ENCODE results near the gene TAS2R13.

Gene TAS2R13

GRCh38 chr12:10910380-10910779 is 1.0 kb upstream of the TAS2R13 start:
- ATAC-seq (replicated peaks; ENCODE audit: extremely low read depth, poor library complexity, severe bottlenecking) = no peak
- DNase-seq (ENCODE audit: low spot score in 2 of 2) = no peak
- Mint-ChIP-seq H3K36me3 (ENCODE audit: insufficient read depth) (no peaks in the 10 kb centered on the region), H3K4me3 (no peak overlapping the region), H3K27ac (ENCODE audit: low read depth) (no peak overlapping the region), H3K27me3 (no peaks in the 10 kb centered on the region), H3K9me3 (no peaks in the 10 kb centered on the region), H3K4me1 (no peaks in the 10 kb centered on the region)

GRCh38 chr12:10904686-10905085 is 4.7 kb downstream of the TAS2R13 start:
- Mint-ChIP-seq H3K9me3 (peaks cover 18% of the 10 kb centered on the region), H3K4me3 (no peak overlapping the region), H3K4me1 (no peaks in the 10 kb centered on the region), H3K36me3 (ENCODE audit: insufficient read depth) (no peaks in the 10 kb centered on the region), H3K27me3 (no peaks in the 10 kb centered on the region), H3K27ac (ENCODE audit: low read depth) (no peak overlapping the region)
- ATAC-seq (replicated peaks; ENCODE audit: extremely low read depth, poor library complexity, severe bottlenecking) = no peak
- DNase-seq (ENCODE audit: low spot score in 2 of 2) = no peak

- H3K27ac Mint-ChIP-seq (ENCODE audit: low read depth) = no peak overlapping the region
- ATAC-seq (replicated peaks; ENCODE audit: extremely low read depth, poor library complexity, severe bottlenecking) = no peak
- H3K36me3 Mint-ChIP-seq (ENCODE audit: insufficient read depth) = no peaks in the 10 kb centered on the region
These were observed 7.9 kb downstream of the TAS2R13 start for GRCh38 chr12:10901427-10901826.

GRCh38 chr12:10900972-10901371 is 8.4 kb downstream of the TAS2R13 start:
- no peak for ATAC-seq (replicated peaks; ENCODE audit: extremely low read depth, poor library complexity, severe bottlenecking)

More at GRCh38 chr12:10901427-10901826, 7.9 kb downstream of the TAS2R13 start:
- H3K9me3 Mint-ChIP-seq = peaks cover 18% of the 10 kb centered on the region
- no peaks in the 10 kb centered on the region for H3K4me1 Mint-ChIP-seq
- no peak for DNase-seq (ENCODE audit: low spot score in 2 of 2)
- no peaks in the 10 kb centered on the region for H3K27me3 Mint-ChIP-seq
- H3K4me3 Mint-ChIP-seq = no peak overlapping the region

GRCh38 chr12:10900530-10900929 is 8.8 kb downstream of the TAS2R13 start:
- no peak for ATAC-seq (replicated peaks; ENCODE audit: extremely low read depth, poor library complexity, severe bottlenecking)
- Mint-ChIP-seq H3K4me3 (no peak overlapping the region), H3K4me1 (no peaks in the 10 kb centered on the region), H3K36me3 (ENCODE audit: insufficient read depth) (peaks cover 2% of the 10 kb centered on the region), H3K27me3 (no peaks in the 10 kb centered on the region), H3K9me3 (peaks cover 18% of the 10 kb centered on the region), H3K27ac (ENCODE audit: low read depth) (no peak overlapping the region)
- no peak for DNase-seq (ENCODE audit: low spot score in 2 of 2)

More at GRCh38 chr12:10900972-10901371, 8.4 kb downstream of the TAS2R13 start:
- DNase-seq (ENCODE audit: low spot score in 2 of 2) = no peak
- Mint-ChIP-seq H3K4me1 (no peaks in the 10 kb centered on the region), H3K4me3 (no peak overlapping the region), H3K27me3 (no peaks in the 10 kb centered on the region), H3K36me3 (ENCODE audit: insufficient read depth) (peaks cover 1% of the 10 kb centered on the region), H3K27ac (ENCODE audit: low read depth) (no peak overlapping the region), H3K9me3 (peaks cover 18% of the 10 kb centered on the region)

GRCh38 chr12:10896854-10897253 is 12.5 kb downstream of the TAS2R13 start:
- no peak overlapping the region for H3K4me3 Mint-ChIP-seq
- no peaks in the 10 kb centered on the region for H3K9me3 Mint-ChIP-seq
- no peaks in the 10 kb centered on the region for H3K27me3 Mint-ChIP-seq
- DNase-seq (ENCODE audit: low spot score in 2 of 2) = no peak
- no peaks in the 10 kb centered on the region for H3K4me1 Mint-ChIP-seq
- no peak overlapping the region for H3K27ac Mint-ChIP-seq (ENCODE audit: low read depth)
- no peak for ATAC-seq (replicated peaks; ENCODE audit: extremely low read depth, poor library complexity, severe bottlenecking)
- H3K36me3 Mint-ChIP-seq (ENCODE audit: insufficient read depth) = peaks cover 2% of the 10 kb centered on the region

GRCh38 chr12:10891937-10892336 is 17.4 kb downstream of the TAS2R13 start:
- Mint-ChIP-seq H3K27ac (ENCODE audit: low read depth) (no peak overlapping the region), H3K36me3 (ENCODE audit: insufficient read depth) (peaks cover 2% of the 10 kb centered on the region)
- no peak for ATAC-seq (replicated peaks; ENCODE audit: extremely low read depth, poor library complexity, severe bottlenecking)

GRCh38 chr12:10889226-10889625 is 20.1 kb downstream of the TAS2R13 start:
- no peaks in the 10 kb centered on the region for H3K9me3 Mint-ChIP-seq
- H3K36me3 Mint-ChIP-seq (ENCODE audit: insufficient read depth) = peaks cover 2% of the 10 kb centered on the region
- H3K4me3 Mint-ChIP-seq = no peak overlapping the region
- H3K4me1 Mint-ChIP-seq = peaks cover 5% of the 10 kb centered on the region
- ATAC-seq (replicated peaks; ENCODE audit: extremely low read depth, poor library complexity, severe bottlenecking) (no peak), DNase-seq (ENCODE audit: low spot score in 2 of 2) (no peak)
- no peaks in the 10 kb centered on the region for H3K27me3 Mint-ChIP-seq
- H3K27ac Mint-ChIP-seq (ENCODE audit: low read depth) = no peak overlapping the region

More at GRCh38 chr12:10891937-10892336, 17.4 kb downstream of the TAS2R13 start:
- Mint-ChIP-seq H3K4me1 (no peaks in the 10 kb centered on the region), H3K27me3 (no peaks in the 10 kb centered on the region), H3K4me3 (no peak overlapping the region), H3K9me3 (no peaks in the 10 kb centered on the region)
- DNase-seq (ENCODE audit: low spot score in 2 of 2) = no peak

GRCh38 chr12:10884086-10884725 is 25.2 kb downstream of the TAS2R13 start, which contains the start of gene PRH1:
Gene PRH1, minus strand, starts transcription at chr12:10884255. Its CDS starts 38 bp downstream, at chr12:10884217.
- no peak for DNase-seq (ENCODE audit: low spot score in 2 of 2)
- H3K27ac Mint-ChIP-seq (ENCODE audit: low read depth) = no peak within 1 kb of the TSS
- ATAC-seq (replicated peaks; ENCODE audit: extremely low read depth, poor library complexity, severe bottlenecking) = no peak
- H3K27me3 Mint-ChIP-seq = no peaks in the 10 kb centered on the region
- H3K36me3 Mint-ChIP-seq (ENCODE audit: insufficient read depth) = peaks cover 3% of the 10 kb centered on the region
- peaks cover 5% of the 10 kb centered on the region for H3K4me1 Mint-ChIP-seq
- H3K9me3 Mint-ChIP-seq = no peaks in the 10 kb centered on the region
- no peak within 1 kb of the TSS for H3K4me3 Mint-ChIP-seq

GRCh38 chr12:10873378-10873777 is 36.0 kb downstream of the TAS2R13 start:
- Mint-ChIP-seq H3K36me3 (ENCODE audit: insufficient read depth) (peaks cover 2% of the 10 kb centered on the region), H3K27me3 (no peaks in the 10 kb centered on the region), H3K27ac (ENCODE audit: low read depth) (no peak overlapping the region), H3K4me1 (no peaks in the 10 kb centered on the region), H3K4me3 (no peak overlapping the region), H3K9me3 (peaks cover 12% of the 10 kb centered on the region)
- DNase-seq (ENCODE audit: low spot score in 2 of 2) = no peak
- ATAC-seq (replicated peaks; ENCODE audit: extremely low read depth, poor library complexity, severe bottlenecking) = no peak

- Mint-ChIP-seq H3K27ac (ENCODE audit: low read depth) (no peak overlapping the region), H3K4me3 (no peak overlapping the region), H3K9me3 (peaks cover 8% of the 10 kb centered on the region), H3K4me1 (no peaks in the 10 kb centered on the region), H3K27me3 (no peaks in the 10 kb centered on the region), H3K36me3 (ENCODE audit: insufficient read depth) (no peaks in the 10 kb centered on the region)
- DNase-seq (ENCODE audit: low spot score in 2 of 2) = no peak
- no peak for ATAC-seq (replicated peaks; ENCODE audit: extremely low read depth, poor library complexity, severe bottlenecking)
These were observed 42.0 kb downstream of the TAS2R13 start for GRCh38 chr12:10867381-10867780.

GRCh38 chr12:10863512-10864218 is 45.7 kb downstream of the TAS2R13 start:
- ATAC-seq (replicated peaks; ENCODE audit: extremely low read depth, poor library complexity, severe bottlenecking) = no peak
- no peak for DNase-seq (ENCODE audit: low spot score in 2 of 2)
- H3K36me3 Mint-ChIP-seq (ENCODE audit: insufficient read depth) = peaks cover 1% of the 10 kb centered on the region
- no peaks in the 10 kb centered on the region for H3K4me1 Mint-ChIP-seq
- peaks cover 14% of the 10 kb centered on the region for H3K9me3 Mint-ChIP-seq
- H3K27ac Mint-ChIP-seq (ENCODE audit: low read depth) = no peak overlapping the region
- H3K4me3 Mint-ChIP-seq = no peak overlapping the region
- no peaks in the 10 kb centered on the region for H3K27me3 Mint-ChIP-seq

- DNase-seq (ENCODE audit: low spot score in 2 of 2) (no peak), ATAC-seq (replicated peaks; ENCODE audit: extremely low read depth, poor library complexity, severe bottlenecking) (no peak)
- H3K27me3 Mint-ChIP-seq = no peaks in the 10 kb centered on the region
- no peaks in the 10 kb centered on the region for H3K4me1 Mint-ChIP-seq
- peaks cover 23% of the 10 kb centered on the region for H3K9me3 Mint-ChIP-seq
- no peak overlapping the region for H3K4me3 Mint-ChIP-seq
- peaks cover 1% of the 10 kb centered on the region for H3K36me3 Mint-ChIP-seq (ENCODE audit: insufficient read depth)
- no peak overlapping the region for H3K27ac Mint-ChIP-seq (ENCODE audit: low read depth)
These were observed 48.0 kb downstream of the TAS2R13 start for GRCh38 chr12:10861366-10861765.
